HepG2 (cell line): ENCODE results near the gene FOLR1. TPM values are rescaled to one million over a fixed set of nuclear protein-coding genes. Genes with fewer than 3 reads are reported as not detected.

ENCODE experiments used
- ATAC-seq: fragments of 200-7000 bp; cut with Tn5 transposase; 3 replicates; pipeline ENCODE4 v1.9.1; 2020; ENCODE audit warnings: mild to moderate bottlenecking, moderate library complexity
- BruUV-seq: library from RNA; stranded (reverse); fragments of 400-500 nt; replicated peaks from 2 replicates; lab custom pipeline; 2021; lab: Mats Ljungman, UMichigan
- CTCF ChIA-PET: fragments of 300-600 bp; formaldehyde crosslinking; extraction: SDS; loops from one replicate; lab custom pipeline; 2021; ENCODE audit warnings: low total read pairs, inconsistent platforms, low intra/inter-chr PET ratio; lab: Yijun Ruan, JAX
- POLR2A ChIA-PET: fragments of 350-600 bp; sonication (Branson Sonifier 250); formaldehyde crosslinking; loops from one replicate; lab custom pipeline; 2020; ENCODE audit warnings: antibody characterized with exemption, inconsistent platforms; lab: Yijun Ruan, JAX
- DNase-seq: peaks from one replicate; pipeline ENCODE4 v3.0.0-alpha.2; 2015; ENCODE audit warnings: low spot score
- FAIRE-seq: peaks from 3 replicates; lab custom pipeline; 2011; peaks lifted over from hg19 to GRCh38; lab: Jason Lieb, UNC
- H2AFZ ChIP-seq: one replicate; pipeline ENCODE4 v1.6.1; 2011; ENCODE audit warnings: low read length, inconsistent platforms
- H3K27ac ChIP-seq: fragments of 300-600 bp; 3 replicates; pipeline ENCODE4 v1.8.0; 2011; ENCODE audit warnings: mixed run types, mild to moderate bottlenecking, mixed read lengths, low read length, inconsistent platforms; ENCODE audit not compliant: insufficient read depth; ENCODE audit errors: extremely low read length
- H3K27me3 ChIP-seq, 2 experiments: fragments of 200-600 bp in 1 of 2; 2 replicates in 1 of 2; 3 replicates in 1 of 2; pipeline versions ENCODE4 v1.6.0 to v1.8.0; 2011; ENCODE audit warnings: low read length in 2 of 2, mild to moderate bottlenecking in 2 of 2, moderate library complexity in 2 of 2, inconsistent platforms in 1 of 2; ENCODE audit not compliant: insufficient read depth in 2 of 2, control insufficient read depth in 1 of 2
- H3K36me3 ChIP-seq, 2 experiments: fragments of 200-600 bp in 1 of 2; replicated peaks in 1 of 2; 2 replicates in 1 of 2; 3 replicates in 1 of 2; pipeline versions ENCODE4 v1.5.1 to v1.8.0; 2011; ENCODE audit warnings: low read length in 2 of 2, inconsistent platforms in 1 of 2; ENCODE audit not compliant: insufficient read depth in 2 of 2, control insufficient read depth in 1 of 2
- H3K4me1 ChIP-seq: 2 replicates; pipeline ENCODE4 v1.5.1; 2012; ENCODE audit warnings: low read length, inconsistent platforms; ENCODE audit not compliant: insufficient read depth
- H3K4me2 ChIP-seq: 2 replicates; pipeline ENCODE4 v1.6.0; 2011; ENCODE audit warnings: low read depth, low read length, inconsistent platforms
- H3K4me3 ChIP-seq, 3 experiments: fragments of 200-600 bp in 1 of 3; sonication (generic), shearing (Covaris generic) in 1 of 3; replicated peaks in 1 of 3; 2 replicates each; pipeline ENCODE4 v1.5.1; 2011 to 2016; ENCODE audit warnings: low read length in 3 of 3, inconsistent platforms in 2 of 3, low read depth in 2 of 3, mild to moderate bottlenecking in 2 of 3, control low read depth in 1 of 3, mixed read lengths in 1 of 3; ENCODE audit not compliant: insufficient read depth in 1 of 3
- H3K79me2 ChIP-seq: one replicate; pipeline ENCODE4 v1.6.1; 2011; ENCODE audit warnings: low read length, inconsistent platforms; ENCODE audit not compliant: insufficient read depth
- H3K9ac ChIP-seq: 2 replicates; pipeline ENCODE4 v1.6.0; 2011; ENCODE audit warnings: mild to moderate bottlenecking, low read depth, low read length, inconsistent platforms; ENCODE audit not compliant: insufficient read depth
- H3K9me3 ChIP-seq: 2 replicates; pipeline ENCODE4 v1.5.1; 2012; ENCODE audit warnings: mild to moderate bottlenecking, low read length
- H4K20me1 ChIP-seq: 2 replicates; pipeline ENCODE4 v1.6.0; 2011; ENCODE audit warnings: inconsistent platforms, mild to moderate bottlenecking, low read length, moderate library complexity; ENCODE audit not compliant: insufficient read depth
- AGO2 ChIP-seq: fragments of 200-400 bp; formaldehyde crosslinking; optimal IDR thresholded peaks from 2 replicates; pipeline ENCODE3; 2017; ENCODE audit warnings: mild to moderate bottlenecking, low read depth, low read length, moderate library complexity
- CCDC6 ChIP-seq: sonication (generic); formaldehyde crosslinking; IDR thresholded peaks from 2 replicates; pipeline ENCODE4 v1.8.1; 2022; ENCODE audit warnings: mild to moderate bottlenecking, missing genetic modification reagents, moderate library complexity
- FOXC1 ChIP-seq: sonication (generic); formaldehyde crosslinking; IDR thresholded peaks from 2 replicates; pipeline ENCODE4 v1.8.0; 2022; ENCODE audit warnings: mild to moderate bottlenecking, missing genetic modification reagents, borderline replicate concordance
- KAT7 ChIP-seq: IDR thresholded peaks from 2 replicates; pipeline ENCODE4 v1.6.1; 2018; ENCODE audit warnings: borderline replicate concordance, missing compliant biosample characterization
- KLF6 ChIP-seq: IDR thresholded peaks from 2 replicates; pipeline ENCODE4 v1.8.0; 2016; ENCODE audit warnings: missing biosample characterization, missing genetic modification reagents
- MTA3 ChIP-seq: sonication (generic); formaldehyde crosslinking; IDR thresholded peaks from 2 replicates; pipeline ENCODE4 v1.4.0; 2020; ENCODE audit warnings: missing genetic modification reagents
- RXRB ChIP-seq: IDR thresholded peaks from 2 replicates; pipeline ENCODE4 v1.6.1; 2016; ENCODE audit warnings: borderline replicate concordance, missing genetic modification reagents, missing compliant biosample characterization
- TGIF2 ChIP-seq: IDR thresholded peaks from 2 replicates; pipeline ENCODE4 v1.6.1; 2016; ENCODE audit warnings: control low read depth, missing compliant biosample characterization
- ZNF619 ChIP-seq: sonication (generic); formaldehyde crosslinking; IDR thresholded peaks from 2 replicates; pipeline ENCODE4 v1.4.0; 2020; ENCODE audit warnings: mild to moderate bottlenecking, missing genetic modification reagents
- ZNF720 ChIP-seq: sonication (generic); formaldehyde crosslinking; IDR thresholded peaks from 2 replicates; pipeline ENCODE4 v1.4.0; 2020; ENCODE audit warnings: missing genetic modification reagents
- ZNF777 ChIP-seq: sonication (generic); formaldehyde crosslinking; IDR thresholded peaks from 2 replicates; pipeline ENCODE4 v1.4.0; 2020; ENCODE audit warnings: missing genetic modification reagents
- WGBS: methylation state at CpG from one replicate; pipeline ENCODE4 v1.1.6; 2017; ENCODE audit warnings: low lambda C conversion rate; 5-methylcytosine and 5-hydroxymethylcytosine counted together
- in situ Hi-C: cut with HindIII; loops from 2 replicates; pipeline ENCODE4 v1.10.0; 2017; ENCODE audit warnings: low pct_unique_long_range_greater_than_20kb; ENCODE audit not compliant: extremely low pct_ligation_motif_present
- intact Hi-C: fragments of 100-400 bp; cut with micrococcal nuclease; formaldehyde crosslinking; loops from one replicate; pipeline ENCODE4 v1.10.0; 2022; ENCODE audit not compliant: unreplicated experiment
- polyA plus RNA-seq, 8 experiments: library from polyadenylated mRNA; depleted of rRNA in 3 of 8; stranded (reverse) in 7 of 8; unstranded in 1 of 8; fragments of >200 nt; fragmentation: Illumina TruSeq in 4 of 8; extraction: Trizol in 4 of 8; gene quantifications; 2 replicates each; pipeline versions ENCODE4 v1.2.1 to v1.2.3, GENCODE V29; 2011 to 2016; ENCODE audit warnings: low read depth in 4 of 8, missing spikeins in 1 of 8, mixed read lengths in 1 of 8; ENCODE audit not compliant: insufficient read depth in 1 of 8
- total RNA-seq, 5 experiments: library from RNA; depleted of rRNA; stranded (reverse); fragments of >200 nt; fragmentation: Illumina TruSeq; extraction: Trizol; gene quantifications; 2 replicates each; pipeline ENCODE4 v1.2.3, GENCODE V29; 2016; ENCODE audit warnings: low read depth in 1 of 5
- TF ChIP-seq, protein P1 (sequence below): sonication (generic); formaldehyde crosslinking; IDR thresholded peaks from 2 replicates; pipeline ENCODE4 v1.5.0; 2020; ENCODE audit warnings: mild to moderate bottlenecking, missing genetic modification reagents, borderline replicate concordance
- TF ChIP-seq, protein P2 (sequence below): sonication (generic); formaldehyde crosslinking; conservative IDR thresholded peaks from 2 replicates; pipeline ENCODE4 v1.4.0; 2020; ENCODE audit warnings: missing genetic modification reagents

Gene FOLR1
- total and polyA plus RNA-seq, 2 of the 13 experiments (the other 11 are each of a cell fraction or from before 2014, with no cell fraction given) = 0.20 TPM; not detected in 1

DNA sequence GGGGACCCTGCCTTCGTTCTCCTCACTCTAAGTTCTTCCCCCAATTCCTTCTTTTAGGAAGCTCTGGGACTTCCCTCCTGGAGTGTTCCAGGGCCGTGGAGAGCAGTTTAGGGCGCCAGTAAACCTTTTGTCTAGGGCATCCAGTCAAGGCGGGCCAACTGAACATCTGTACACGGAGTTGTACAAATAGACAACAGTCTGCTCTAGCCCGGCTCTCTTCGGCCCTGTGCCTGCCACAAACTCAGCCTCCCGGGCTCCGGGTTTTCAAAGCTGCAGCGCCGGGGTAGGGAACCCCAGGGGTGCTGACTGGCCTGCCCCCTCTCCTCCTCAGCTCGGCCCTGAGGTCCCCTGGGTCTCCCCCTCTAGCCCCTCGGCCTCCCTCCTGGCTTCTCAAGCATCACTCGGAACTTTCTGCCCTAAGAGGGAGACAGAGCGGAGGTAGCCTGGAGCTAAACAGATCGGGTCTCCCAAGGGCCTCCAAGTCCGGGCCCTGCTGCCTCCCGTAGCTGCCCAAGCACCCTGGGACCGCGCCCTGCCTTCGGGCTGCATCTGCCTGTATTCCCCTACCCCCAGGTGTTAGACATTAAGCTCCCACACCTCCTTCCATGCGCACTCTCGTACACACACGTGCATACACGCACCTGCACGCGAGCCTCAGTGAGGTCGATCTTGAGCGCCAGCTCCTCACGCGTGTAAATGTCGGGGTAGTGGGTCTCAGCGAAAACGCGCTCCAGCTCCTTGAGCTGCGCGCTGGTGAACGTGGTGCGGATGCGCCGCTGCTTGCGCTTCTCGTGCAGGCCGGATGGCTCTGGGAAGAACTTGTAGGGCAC is 48.7 kb downstream of the FOLR1 start (continued):
- TF ChIP-seq, protein P1, sequence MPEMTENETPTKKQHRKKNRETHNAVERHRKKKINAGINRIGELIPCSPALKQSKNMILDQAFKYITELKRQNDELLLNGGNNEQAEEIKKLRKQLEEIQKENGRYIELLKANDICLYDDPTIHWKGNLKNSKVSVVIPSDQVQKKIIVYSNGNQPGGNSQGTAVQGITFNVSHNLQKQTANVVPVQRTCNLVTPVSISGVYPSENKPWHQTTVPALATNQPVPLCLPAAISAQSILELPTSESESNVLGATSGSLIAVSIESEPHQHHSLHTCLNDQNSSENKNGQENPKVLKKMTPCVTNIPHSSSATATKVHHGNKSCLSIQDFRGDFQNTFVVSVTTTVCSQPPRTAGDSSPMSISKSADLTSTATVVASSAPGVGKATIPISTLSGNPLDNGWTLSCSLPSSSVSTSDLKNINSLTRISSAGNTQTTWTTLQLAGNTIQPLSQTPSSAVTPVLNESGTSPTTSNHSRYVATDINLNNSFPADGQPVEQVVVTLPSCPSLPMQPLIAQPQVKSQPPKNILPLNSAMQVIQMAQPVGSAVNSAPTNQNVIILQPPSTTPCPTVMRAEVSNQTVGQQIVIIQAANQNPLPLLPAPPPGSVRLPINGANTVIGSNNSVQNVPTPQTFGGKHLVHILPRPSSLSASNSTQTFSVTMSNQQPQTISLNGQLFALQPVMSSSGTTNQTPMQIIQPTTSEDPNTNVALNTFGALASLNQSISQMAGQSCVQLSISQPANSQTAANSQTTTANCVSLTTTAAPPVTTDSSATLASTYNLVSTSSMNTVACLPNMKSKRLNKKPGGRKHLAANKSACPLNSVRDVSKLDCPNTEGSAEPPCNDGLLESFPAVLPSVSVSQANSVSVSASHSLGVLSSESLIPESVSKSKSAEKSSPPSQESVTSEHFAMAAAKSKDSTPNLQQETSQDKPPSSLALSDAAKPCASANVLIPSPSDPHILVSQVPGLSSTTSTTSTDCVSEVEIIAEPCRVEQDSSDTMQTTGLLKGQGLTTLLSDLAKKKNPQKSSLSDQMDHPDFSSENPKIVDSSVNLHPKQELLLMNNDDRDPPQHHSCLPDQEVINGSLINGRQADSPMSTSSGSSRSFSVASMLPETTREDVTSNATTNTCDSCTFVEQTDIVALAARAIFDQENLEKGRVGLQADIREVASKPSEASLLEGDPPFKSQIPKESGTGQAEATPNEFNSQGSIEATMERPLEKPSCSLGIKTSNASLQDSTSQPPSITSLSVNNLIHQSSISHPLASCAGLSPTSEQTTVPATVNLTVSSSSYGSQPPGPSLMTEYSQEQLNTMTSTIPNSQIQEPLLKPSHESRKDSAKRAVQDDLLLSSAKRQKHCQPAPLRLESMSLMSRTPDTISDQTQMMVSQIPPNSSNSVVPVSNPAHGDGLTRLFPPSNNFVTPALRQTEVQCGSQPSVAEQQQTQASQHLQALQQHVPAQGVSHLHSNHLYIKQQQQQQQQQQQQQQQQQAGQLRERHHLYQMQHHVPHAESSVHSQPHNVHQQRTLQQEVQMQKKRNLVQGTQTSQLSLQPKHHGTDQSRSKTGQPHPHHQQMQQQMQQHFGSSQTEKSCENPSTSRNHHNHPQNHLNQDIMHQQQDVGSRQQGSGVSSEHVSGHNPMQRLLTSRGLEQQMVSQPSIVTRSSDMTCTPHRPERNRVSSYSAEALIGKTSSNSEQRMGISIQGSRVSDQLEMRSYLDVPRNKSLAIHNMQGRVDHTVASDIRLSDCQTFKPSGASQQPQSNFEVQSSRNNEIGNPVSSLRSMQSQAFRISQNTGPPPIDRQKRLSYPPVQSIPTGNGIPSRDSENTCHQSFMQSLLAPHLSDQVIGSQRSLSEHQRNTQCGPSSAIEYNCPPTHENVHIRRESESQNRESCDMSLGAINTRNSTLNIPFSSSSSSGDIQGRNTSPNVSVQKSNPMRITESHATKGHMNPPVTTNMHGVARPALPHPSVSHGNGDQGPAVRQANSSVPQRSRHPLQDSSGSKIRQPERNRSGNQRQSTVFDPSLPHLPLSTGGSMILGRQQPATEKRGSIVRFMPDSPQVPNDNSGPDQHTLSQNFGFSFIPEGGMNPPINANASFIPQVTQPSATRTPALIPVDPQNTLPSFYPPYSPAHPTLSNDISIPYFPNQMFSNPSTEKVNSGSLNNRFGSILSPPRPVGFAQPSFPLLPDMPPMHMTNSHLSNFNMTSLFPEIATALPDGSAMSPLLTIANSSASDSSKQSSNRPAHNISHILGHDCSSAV (CRISPR knock-in tag) = no peak
- TF ChIP-seq MTA3 (CRISPR knock-in tag) = no peak

DNA sequence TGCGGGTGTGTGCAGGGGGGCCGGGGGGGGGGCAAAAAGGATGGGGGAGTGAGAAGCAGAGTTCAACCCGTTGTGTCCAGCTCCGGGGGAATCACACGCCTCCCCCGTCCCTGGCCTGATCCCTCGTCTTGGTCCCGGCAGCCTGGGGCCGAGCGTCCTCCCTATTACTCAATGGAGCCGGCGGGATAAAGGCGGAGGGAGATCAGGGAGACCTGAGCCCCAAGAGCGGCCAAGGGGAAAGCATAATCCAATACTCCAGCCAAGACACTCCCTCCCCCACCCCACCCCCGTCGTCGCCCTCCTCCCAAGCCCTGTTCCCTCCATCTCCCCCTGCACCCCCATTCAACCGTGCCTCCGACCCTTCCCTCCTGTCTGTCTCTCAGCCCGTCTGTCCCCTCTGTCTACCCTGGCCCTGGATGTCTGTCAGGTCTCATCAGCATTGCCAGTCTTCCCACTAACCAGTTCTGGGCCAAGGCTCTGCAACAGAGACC is 49.4 kb downstream of the FOLR1 start:
- no peaks in the 10 kb centered on the region for H3K9me3 ChIP-seq
- H3K4me2 ChIP-seq = no peak overlapping the region
- H3K4me1 ChIP-seq = peaks cover 17% of the 10 kb centered on the region
- DNase-seq = no peak
- in situ Hi-C loops (no loop called here), intact Hi-C loops (no loop called here)
- H3K27me3 ChIP-seq = peaks cover 11 to 56% of the 10 kb centered on the region in 2 experiments
- 57% methylated on average over 20 of the region's 20 CpGs for WGBS
- ChIA-PET POLR2A (no interaction called here), CTCF (no interaction called here)
- H3K4me3 ChIP-seq = no peak overlapping the region
- no peak for FAIRE-seq
- H3K79me2 ChIP-seq = no peaks in the 10 kb centered on the region
- H3K9ac ChIP-seq = no peak overlapping the region
- no peak for ATAC-seq
- no peak overlapping the region for H2AFZ ChIP-seq
- H3K27ac ChIP-seq = no peak overlapping the region
- no peaks in the 10 kb centered on the region for H4K20me1 ChIP-seq
- BruUV-seq = no TSS peak
- peaks cover 0 to under 1% of the 10 kb centered on the region in 2 experiments; a peak in 1 of 5 replicates for H3K36me3 ChIP-seq
- TF ChIP-seq ZNF777 (CRISPR knock-in tag) = no peak
- TF ChIP-seq, protein P2, sequence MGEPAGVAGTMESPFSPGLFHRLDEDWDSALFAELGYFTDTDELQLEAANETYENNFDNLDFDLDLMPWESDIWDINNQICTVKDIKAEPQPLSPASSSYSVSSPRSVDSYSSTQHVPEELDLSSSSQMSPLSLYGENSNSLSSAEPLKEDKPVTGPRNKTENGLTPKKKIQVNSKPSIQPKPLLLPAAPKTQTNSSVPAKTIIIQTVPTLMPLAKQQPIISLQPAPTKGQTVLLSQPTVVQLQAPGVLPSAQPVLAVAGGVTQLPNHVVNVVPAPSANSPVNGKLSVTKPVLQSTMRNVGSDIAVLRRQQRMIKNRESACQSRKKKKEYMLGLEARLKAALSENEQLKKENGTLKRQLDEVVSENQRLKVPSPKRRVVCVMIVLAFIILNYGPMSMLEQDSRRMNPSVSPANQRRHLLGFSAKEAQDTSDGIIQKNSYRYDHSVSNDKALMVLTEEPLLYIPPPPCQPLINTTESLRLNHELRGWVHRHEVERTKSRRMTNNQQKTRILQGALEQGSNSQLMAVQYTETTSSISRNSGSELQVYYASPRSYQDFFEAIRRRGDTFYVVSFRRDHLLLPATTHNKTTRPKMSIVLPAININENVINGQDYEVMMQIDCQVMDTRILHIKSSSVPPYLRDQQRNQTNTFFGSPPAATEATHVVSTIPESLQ (CRISPR knock-in tag) = no peak
- TF ChIP-seq CCDC6 (CRISPR knock-in tag) = no peak
- TF ChIP-seq KLF6 = no peak
- TF ChIP-seq FOXC1 (CRISPR knock-in tag) = no peak
- TF ChIP-seq AGO2 = no peak
- no peak for TF ChIP-seq TGIF2
- no peak for TF ChIP-seq ZNF720 (CRISPR knock-in tag)
- no peak for TF ChIP-seq KAT7 (CRISPR knock-in tag)
- TF ChIP-seq ZNF619 = no peak
- no peak for TF ChIP-seq RXRB (CRISPR knock-in tag)
